Measurements from ENCODE around the gene B3GNT2.

Gene B3GNT2

GRCh38 chr2:62186156-62186905 is 9.6 kb upstream of the B3GNT2 start:
- no peak for TF ChIP-seq CTCF (IDR thresholded peaks at IDR 0.05; ENCODE audit: insufficient read depth, missing control alignments)
- FAIRE-seq: no peak
- DNase-seq (ENCODE audit: insufficient read length, low spot score): no peak

- FAIRE-seq (no peak), DNase-seq (ENCODE audit: insufficient read length, low spot score) (no peak)
- TF ChIP-seq CTCF (IDR thresholded peaks at IDR 0.05; ENCODE audit: insufficient read depth, missing control alignments): no peak
These were observed 8.7 kb upstream of the B3GNT2 start for GRCh38 chr2:62187246-62187645.

GRCh38 chr2:62188416-62188815 is 7.5 kb upstream of the B3GNT2 start:
- TF ChIP-seq CTCF (IDR thresholded peaks at IDR 0.05; ENCODE audit: insufficient read depth, missing control alignments): no peak
- DNase-seq (ENCODE audit: insufficient read length, low spot score) (no peak), FAIRE-seq (no peak)

- FAIRE-seq: no peak
- no peak for DNase-seq (ENCODE audit: insufficient read length, low spot score)
- no peak for TF ChIP-seq CTCF (IDR thresholded peaks at IDR 0.05; ENCODE audit: insufficient read depth, missing control alignments)
These were observed 6.7 kb upstream of the B3GNT2 start for GRCh38 chr2:62189196-62189595.

GRCh38 chr2:62192811-62193210 is 3.1 kb upstream of the B3GNT2 start:
- no peak for TF ChIP-seq CTCF (IDR thresholded peaks at IDR 0.05; ENCODE audit: insufficient read depth, missing control alignments)
- FAIRE-seq: no peak
- no peak for DNase-seq (ENCODE audit: insufficient read length, low spot score)

GRCh38 chr2:62194558-62195420 is 1.1 kb upstream of the B3GNT2 start:
- no peak for DNase-seq (ENCODE audit: insufficient read length, low spot score)
- TF ChIP-seq CTCF (IDR thresholded peaks at IDR 0.05; ENCODE audit: insufficient read depth, missing control alignments): no peak
- no peak for FAIRE-seq

Data from D721Med (cell line).